GM23338 (cell line): ENCODE data around the gene FBXW7.

Experiments used
- CTCF ChIP-seq, 2 experiments: fragments of 200-600 bp in 1 of 2; sonication (generic) in 1 of 2; conservative IDR thresholded peaks; 2 replicates each; pipeline versions ENCODE4 v1.5.1 to v1.6.1; 2016 to 2017; ENCODE audit warnings: antibody characterized with exemption in 2 of 2, low read depth in 2 of 2, mild to moderate bottlenecking in 2 of 2, moderate library complexity in 1 of 2
- EZH2 ChIP-seq: fragments of 200-600 bp; sonication (generic); IDR thresholded peaks from one replicate; pipeline ENCODE4 v1.8.0; 2017; ENCODE audit warnings: antibody characterized with exemption, mild to moderate bottlenecking, low read depth; ENCODE audit not compliant: unreplicated experiment
- EZH2phosphoT487 ChIP-seq: fragments of 200-600 bp; sonication (generic); IDR thresholded peaks from one replicate; pipeline ENCODE4 v1.8.1; 2018; ENCODE audit warnings: antibody characterized with exemption; ENCODE audit not compliant: unreplicated experiment
- JUNB ChIP-seq: IDR thresholded peaks from one replicate; pipeline ENCODE4 v1.6.1; 2016; ENCODE audit warnings: antibody characterized with exemption; ENCODE audit not compliant: unreplicated experiment
- POLR2AphosphoS5 ChIP-seq: IDR thresholded peaks from 2 replicates; pipeline ENCODE4 v1.6.1; 2016; ENCODE audit warnings: antibody characterized with exemption, low read depth

GRCh38 chr4:152500800-152501434 is 35.0 kb downstream of the FBXW7 start:
- TF ChIP-seq EZH2 (no peak), CTCF (conservative IDR thresholded peaks at IDR 0.05; ENCODE audit: low read depth in 2 of 2) (peak; percentile 85 to 98), POLR2AphosphoS5 (no peak), EZH2phosphoT487 (no peak), JUNB (no peak)
